Measurements from ENCODE around the gene EMX2. TPM values are rescaled to one million over a fixed set of nuclear protein-coding genes. Genes with fewer than 3 reads are reported as not detected.

Gene EMX2
- total and polyA plus RNA-seq, 12 donors, result 0.13 to 0.59 (median 0.15) TPM; not detected in 7

DNA sequence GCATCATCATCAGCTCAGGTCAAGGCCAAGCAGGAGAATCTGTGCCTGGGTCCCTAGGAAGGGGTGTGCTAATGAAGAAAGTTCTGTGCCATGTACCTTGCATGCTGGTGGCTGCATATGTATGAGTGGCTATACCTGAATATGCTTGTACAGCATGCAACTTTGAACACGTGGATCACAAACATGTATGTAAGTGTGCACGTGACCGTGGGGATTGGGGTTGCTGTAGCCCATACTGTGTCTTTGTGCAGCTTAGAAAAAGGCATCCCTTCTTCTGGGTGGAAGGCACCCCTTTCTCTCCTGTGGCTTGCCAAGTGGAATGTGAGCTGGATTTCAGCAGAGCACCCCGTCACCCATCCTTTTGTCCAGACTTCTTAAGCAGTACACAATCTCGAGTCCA lies 13.8 kb downstream of the EMX2 start:
- DNase-seq (no peak), ATAC-seq (no peak)
- TF ChIP-seq, protein P1, sequence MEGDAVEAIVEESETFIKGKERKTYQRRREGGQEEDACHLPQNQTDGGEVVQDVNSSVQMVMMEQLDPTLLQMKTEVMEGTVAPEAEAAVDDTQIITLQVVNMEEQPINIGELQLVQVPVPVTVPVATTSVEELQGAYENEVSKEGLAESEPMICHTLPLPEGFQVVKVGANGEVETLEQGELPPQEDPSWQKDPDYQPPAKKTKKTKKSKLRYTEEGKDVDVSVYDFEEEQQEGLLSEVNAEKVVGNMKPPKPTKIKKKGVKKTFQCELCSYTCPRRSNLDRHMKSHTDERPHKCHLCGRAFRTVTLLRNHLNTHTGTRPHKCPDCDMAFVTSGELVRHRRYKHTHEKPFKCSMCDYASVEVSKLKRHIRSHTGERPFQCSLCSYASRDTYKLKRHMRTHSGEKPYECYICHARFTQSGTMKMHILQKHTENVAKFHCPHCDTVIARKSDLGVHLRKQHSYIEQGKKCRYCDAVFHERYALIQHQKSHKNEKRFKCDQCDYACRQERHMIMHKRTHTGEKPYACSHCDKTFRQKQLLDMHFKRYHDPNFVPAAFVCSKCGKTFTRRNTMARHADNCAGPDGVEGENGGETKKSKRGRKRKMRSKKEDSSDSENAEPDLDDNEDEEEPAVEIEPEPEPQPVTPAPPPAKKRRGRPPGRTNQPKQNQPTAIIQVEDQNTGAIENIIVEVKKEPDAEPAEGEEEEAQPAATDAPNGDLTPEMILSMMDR (IDR thresholded peaks at IDR 0.05), result no peak
- Histone ChIP-seq H3K36me3 (no peaks in the 10 kb centered on the region), H3K4me1 (peaks cover 0 to 24% (median 6%) of the 10 kb centered on the region in 9 donors), H3K4me3 (no peak overlapping the region), H3K27me3 (peaks cover 17 to 88% (median 72%) of the 10 kb centered on the region in 7 donors), H3K27ac (no peak overlapping the region), H3K9me3 (no peaks in the 10 kb centered on the region)
- intact Hi-C loops (cut with DNase I), result no loop called here
- WGBS, 2 donors, result 81 to 87% methylated on average over 5 of the region's 5 CpGs

DNA sequence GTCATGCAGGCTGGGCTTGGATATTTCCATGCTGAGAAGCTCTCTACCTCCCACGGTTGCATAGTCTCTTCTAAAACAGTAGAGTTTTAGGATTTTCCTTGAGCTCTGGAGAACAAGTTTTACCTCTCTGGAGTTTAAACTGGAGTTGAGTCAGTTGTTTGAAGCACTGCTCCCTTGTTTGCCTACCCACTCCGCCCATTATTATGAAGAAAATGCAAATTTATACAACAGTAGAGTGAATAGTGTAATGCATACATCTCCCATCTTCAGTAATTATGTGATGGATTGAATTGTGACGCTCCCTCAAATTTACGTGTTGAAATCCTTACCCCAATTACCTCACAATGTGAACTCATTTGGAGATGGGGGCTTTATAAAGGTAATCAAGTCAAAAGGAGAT lies 17.2 kb downstream of the EMX2 start:
- TF ChIP-seq, protein P1 (IDR thresholded peaks at IDR 0.05), result no peak
- intact Hi-C loops (cut with DNase I), result no loop called here
- Histone ChIP-seq H3K27ac (no peak overlapping the region), H3K9me3 (no peaks in the 10 kb centered on the region), H3K36me3 (no peaks in the 10 kb centered on the region), H3K4me3 (no peak overlapping the region), H3K27me3 (peaks cover 0 to 76% (median 50%) of the 10 kb centered on the region in 7 donors), H3K4me1 (no peaks in the 10 kb centered on the region)
- 78 to 79% methylated on average over 4 of the region's 4 CpGs for WGBS, 2 donors
- ATAC-seq (no peak), DNase-seq (no peak)

DNA sequence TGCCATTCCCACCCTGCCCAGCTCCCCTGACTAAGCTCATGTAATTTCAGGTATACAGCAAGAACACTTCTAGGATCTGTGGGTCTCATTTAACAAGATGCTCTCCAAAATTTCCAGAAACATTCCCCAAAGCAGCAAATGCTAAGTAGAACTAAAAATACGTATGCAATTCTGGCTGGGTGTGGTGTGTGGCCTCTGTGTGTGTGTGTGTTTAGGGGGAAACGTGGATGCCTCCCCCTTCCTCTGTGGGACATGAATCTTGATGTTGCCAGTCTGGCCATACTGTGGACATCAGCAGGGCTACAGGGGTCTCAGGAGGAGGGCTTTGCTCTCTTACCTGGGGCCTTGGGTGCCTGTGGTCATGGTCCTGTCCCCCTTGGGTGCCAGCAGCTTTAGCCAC lies 18.4 kb downstream of the EMX2 start:
- Histone ChIP-seq H3K9me3 (no peaks in the 10 kb centered on the region), H3K4me3 (no peak overlapping the region), H3K36me3 (no peaks in the 10 kb centered on the region), H3K27ac (no peak overlapping the region), H3K27me3 (peaks cover 0 to 69% (median 40%) of the 10 kb centered on the region in 7 donors), H3K4me1 (no peaks in the 10 kb centered on the region)
- intact Hi-C loops (cut with DNase I), result no loop called here
- 54 to 67% methylated on average over 2 of the region's 2 CpGs for WGBS, 2 donors
- ATAC-seq (no peak), DNase-seq (no peak)
- TF ChIP-seq, protein P1 (IDR thresholded peaks at IDR 0.05), result no peak

DNA sequence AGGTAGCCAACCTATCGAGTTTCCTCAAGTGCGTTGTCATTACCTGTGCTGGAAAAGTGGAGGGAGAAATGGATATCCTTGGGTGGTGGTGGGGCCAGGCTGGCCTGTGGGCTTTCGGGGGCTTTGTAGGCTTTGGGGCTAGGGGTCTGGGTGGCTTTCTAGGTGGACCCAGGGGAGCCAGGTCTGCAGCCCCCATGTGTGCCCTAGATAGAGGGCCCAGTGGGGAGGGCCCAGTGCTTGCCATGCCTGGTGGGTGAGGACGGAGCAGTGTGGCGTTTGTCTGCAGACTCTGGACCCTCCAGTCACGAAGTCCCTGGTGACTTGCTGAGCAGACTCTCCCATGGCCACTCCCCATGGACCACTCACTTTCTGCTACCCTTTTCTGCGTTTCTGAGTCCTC lies 19.7 kb downstream of the EMX2 start:
- Histone ChIP-seq H3K9me3 (no peaks in the 10 kb centered on the region), H3K27me3 (peaks cover 0 to 61% (median 34%) of the 10 kb centered on the region in 7 donors), H3K4me3 (no peak overlapping the region), H3K4me1 (no peaks in the 10 kb centered on the region), H3K27ac (no peak overlapping the region), H3K36me3 (no peaks in the 10 kb centered on the region)
- TF ChIP-seq, protein P1 (IDR thresholded peaks at IDR 0.05), result no peak
- ATAC-seq (no peak), DNase-seq (no peak)
- 77 to 83% methylated on average over 7 of the region's 7 CpGs for WGBS, 2 donors
- intact Hi-C loops (cut with DNase I), result no loop called here

All from heart right ventricle (tissue), 16 donors.